ENCODE measurements around the gene ZBED6. TPM values are rescaled to one million over a fixed set of nuclear protein-coding genes. Genes with fewer than 3 reads are reported as not detected.
"Not testable (repeated sequence)": the region's sequence is repeated elsewhere in the genome, so short reads cannot be mapped to it uniquely, and the experiment has no call there.

The ZBED6 gene
- total RNA-seq, 1 experiment from 2014 or later, result 8.3 TPM

DNA sequence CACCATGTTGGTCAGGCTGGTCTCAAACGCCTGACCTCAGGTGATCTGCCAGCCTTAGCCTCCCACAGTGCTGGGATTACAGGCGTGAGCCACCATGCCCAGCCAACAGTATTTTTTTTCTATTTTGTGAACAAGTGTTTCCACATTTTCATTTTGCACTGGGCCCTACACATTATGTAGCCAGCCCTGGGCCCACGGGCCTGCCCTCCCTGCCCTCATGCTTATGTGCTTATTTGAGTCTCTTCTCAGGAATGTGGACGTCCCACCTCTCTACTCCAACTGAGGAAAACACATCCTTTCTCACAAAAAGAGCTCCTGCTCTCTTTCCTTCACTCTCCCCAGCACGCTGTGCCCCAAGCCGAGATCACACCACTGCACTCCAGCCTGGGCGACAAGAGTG lies 13.5 kb upstream of the ZBED6 start:
- no peak for DNase-seq (ENCODE audit: low spot score)

- DNase-seq (ENCODE audit: low spot score), result no peak
These were observed 5.5 kb upstream of the ZBED6 start for GRCh38 chr1:203789966-203790365.

- DNase-seq (ENCODE audit: low spot score), result no peak
These were observed 3.9 kb upstream of the ZBED6 start for GRCh38 chr1:203791498-203791897.

DNA sequence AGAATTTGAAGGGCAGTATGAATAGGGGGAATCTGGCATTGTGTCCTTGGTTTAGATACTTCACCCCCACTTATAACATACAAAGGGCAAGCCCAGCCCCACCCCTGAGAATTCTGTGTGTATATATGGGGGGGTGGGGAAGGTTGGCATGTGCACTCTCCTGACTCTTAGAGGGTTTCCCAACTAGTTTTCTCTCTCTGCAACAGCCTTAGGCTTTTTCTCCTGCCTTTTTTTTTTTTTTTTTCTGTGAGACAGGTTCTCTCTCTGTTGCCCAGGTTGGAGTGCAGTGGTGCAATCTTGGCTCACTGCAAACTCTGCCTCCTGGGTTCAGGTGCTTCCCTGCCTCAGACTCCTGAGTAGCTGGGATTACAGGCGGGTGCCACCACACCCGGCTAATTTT lies 2.9 kb upstream of the ZBED6 start:
- DNase-seq (ENCODE audit: low spot score), result no peak

DNA sequence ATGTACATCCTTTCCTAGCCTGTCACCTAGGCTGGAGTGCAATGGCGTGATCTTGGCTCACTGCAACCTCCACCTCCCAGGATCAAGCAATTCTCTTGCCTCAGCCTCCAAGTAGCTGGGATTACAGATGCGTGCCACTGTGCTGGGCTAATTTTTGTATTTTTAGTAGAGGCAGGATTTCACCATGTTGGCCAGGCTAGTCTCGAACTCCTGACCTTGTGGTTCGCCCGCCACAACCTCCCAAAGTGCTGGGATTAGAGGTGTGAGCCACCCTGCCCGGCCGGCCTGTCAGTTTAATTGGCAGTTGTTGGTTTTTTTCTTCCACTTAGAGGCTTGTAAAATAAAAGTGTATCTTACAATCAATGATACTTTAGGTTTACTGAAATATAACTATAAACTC lies 1.9 kb upstream of the ZBED6 start:
- not testable (repeated sequence) for DNase-seq (ENCODE audit: low spot score)

DNA sequence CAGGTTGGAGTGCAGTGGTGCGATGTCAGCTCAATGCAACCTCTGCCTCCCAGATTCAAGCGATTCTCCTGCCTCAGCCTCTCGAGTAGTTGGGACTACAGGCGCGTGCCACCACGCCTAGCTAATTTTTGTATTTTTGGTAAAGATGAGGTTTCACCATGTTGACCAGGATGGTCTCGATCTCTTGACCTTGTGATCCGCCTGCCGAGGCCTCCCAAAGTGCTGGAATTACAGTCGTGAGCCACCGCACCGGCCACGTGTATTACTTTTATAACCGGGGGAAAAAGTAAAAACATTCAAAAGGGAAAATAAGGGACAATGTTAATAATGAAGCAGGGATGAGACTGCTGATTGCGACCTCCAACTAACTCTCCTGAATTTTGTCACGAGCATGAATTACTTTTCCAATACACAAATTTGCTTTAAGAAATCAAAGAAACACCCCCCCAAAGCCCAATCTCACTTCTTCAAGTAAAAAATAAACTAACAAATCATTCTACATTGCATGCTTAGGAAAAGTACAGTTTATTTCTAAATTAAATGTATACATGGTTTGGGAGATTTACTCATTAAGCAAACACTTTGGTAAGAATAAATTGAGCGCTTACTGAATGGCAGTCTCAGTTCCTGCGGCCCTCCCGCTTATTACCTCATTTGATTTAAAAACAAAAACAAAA lies 521 bp upstream of the ZBED6 start:
- DNase-seq (ENCODE audit: low spot score), result no peak

GRCh38 chr1:203796236-203796605 lies 798 bp downstream of the ZBED6 start:
- peak; percentile 53 for DNase-seq (ENCODE audit: low spot score)

GRCh38 chr1:203797216-203797615 lies 1.8 kb downstream of the ZBED6 start:
- no peak for DNase-seq (ENCODE audit: low spot score)

DNA sequence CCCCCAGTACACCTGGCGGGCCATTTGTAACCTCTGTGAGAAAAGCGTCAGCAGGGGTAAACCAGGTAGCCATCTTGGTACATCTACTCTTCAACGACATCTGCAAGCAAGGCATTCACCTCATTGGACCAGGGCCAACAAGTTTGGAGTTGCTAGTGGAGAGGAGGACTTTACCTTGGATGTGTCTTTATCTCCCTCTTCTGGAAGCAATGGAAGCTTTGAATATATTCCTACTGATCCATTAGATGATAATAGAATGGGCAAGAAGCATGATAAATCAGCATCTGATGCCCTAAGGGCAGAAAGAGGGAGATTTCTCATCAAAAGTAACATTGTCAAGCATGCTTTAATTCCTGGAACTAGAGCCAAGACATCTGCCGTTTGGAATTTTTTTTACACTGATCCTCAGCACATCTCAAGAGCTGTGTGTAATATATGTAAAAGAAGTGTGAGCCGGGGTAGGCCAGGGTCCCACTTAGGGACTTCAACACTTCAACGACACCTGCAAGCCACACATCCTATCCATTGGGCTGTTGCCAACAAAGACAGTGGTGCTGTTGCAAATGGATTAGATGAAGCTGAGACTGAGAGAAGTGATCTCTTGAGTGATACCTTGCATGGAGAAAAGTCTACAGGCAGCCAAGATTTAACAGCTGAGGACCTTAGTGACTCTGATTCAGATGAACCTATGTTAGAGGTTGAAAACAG lies 2.7 kb downstream of the ZBED6 start:
- peak; percentile 33 for DNase-seq (ENCODE audit: low spot score)

GRCh38 chr1:203799157-203799556 lies 3.7 kb downstream of the ZBED6 start:
- DNase-seq (ENCODE audit: low spot score), result no peak

GRCh38 chr1:203799971-203800370 lies 4.5 kb downstream of the ZBED6 start:
- no peak for DNase-seq (ENCODE audit: low spot score)

DNA sequence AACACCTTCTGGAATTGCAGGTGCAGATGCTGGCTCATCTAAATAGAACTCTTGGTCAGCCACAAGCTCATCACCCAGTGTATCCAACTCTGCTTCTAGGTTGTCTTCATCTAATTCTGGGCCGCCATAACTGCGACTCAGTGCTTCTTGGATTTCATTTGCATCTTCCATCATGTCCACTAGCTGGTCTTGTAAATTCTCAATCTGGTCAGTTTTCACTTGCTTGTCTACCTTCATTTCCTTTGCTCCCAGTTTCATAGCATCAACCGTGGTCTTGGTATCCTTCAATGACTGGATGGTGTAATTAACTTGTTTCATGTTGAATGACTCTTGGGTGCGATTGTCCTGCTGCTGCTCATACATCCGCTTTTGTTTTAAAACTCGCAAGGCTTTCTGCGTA lies 10.3 kb downstream of the ZBED6 start:
- DNase-seq (ENCODE audit: low spot score), result no peak

DNA sequence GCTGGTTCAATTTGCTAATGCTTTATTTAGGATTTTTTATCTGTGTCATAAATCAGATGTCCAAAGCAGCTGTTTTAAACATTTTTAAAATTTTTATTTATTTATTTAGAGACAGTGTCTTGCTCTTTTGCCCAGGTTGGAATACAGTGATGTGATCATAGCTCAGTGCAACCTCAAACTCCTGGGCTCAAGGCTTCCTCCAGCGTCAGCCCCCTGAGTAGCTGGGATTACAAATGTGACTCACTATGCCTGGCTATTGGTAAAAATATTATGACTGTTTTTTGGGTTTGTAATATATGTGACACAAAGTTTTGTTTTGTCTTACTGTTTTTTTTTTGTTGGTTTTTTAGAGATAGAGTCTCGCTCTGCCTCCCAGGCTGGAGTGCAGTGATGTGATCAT lies 11.8 kb downstream of the ZBED6 start:
- no peak for DNase-seq (ENCODE audit: low spot score)

- DNase-seq (ENCODE audit: low spot score), result no peak
These were observed 18.3 kb downstream of the ZBED6 start for GRCh38 chr1:203813581-203814341.

DNA sequence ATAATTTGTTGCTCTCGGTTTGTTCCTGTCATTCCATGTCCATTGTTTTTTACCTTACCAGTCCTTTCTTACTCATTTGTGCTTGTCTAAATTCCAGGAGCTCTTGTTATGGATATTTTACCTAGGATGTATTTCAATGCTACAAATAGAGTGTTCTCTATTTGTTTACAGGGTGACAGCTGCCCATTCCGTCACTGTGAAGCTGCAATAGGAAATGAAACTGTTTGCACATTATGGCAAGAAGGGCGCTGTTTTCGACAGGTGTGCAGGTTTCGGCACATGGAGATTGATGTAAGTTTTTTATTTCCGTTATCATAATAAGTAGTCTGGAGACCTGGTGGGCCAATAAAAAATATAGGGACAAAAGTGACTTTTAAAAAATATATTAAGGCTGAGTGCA lies 23.0 kb downstream of the ZBED6 start:
- DNase-seq (ENCODE audit: low spot score), result no peak

DNA sequence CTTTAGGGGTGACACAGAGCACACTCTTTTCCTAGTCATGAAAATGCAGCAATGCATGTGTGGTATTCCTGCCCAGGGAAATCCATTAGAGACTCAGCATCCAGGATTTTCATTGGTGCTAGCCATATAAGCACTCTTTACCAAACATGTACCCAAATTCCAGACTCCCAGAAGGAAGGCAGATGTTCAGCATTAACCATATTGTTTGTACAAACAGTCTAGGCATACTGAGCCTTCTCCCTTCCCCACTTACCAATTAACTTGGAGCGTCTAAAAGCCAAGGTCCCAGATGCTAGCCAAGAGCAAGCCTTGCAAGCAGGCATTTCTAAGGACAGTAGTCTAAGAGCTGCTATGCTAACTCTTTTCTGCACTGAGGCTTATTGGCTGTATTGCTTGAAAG lies 27.9 kb downstream of the ZBED6 start:
- DNase-seq (ENCODE audit: low spot score), result no peak

DNA sequence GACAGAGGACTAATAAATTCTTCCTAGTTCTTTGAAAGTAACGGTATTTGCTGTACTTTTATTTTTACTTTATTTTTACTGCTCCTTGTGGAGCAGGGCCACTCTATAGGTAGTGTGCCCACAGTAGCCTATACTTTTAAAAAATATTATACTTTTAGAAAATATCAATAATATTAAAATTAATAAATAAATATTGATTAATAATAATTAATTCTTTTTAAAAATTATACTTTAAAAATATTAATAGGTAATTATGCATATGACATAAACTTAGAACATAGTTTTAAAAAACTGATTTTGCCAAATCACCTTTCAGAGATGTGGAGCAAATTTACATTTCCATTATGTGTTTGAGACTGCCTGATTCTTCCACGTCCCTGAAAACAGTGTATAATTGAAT lies 30.8 kb downstream of the ZBED6 start:
- DNase-seq (ENCODE audit: low spot score), result no peak

GRCh38 chr1:203828002-203828401 lies 32.6 kb downstream of the ZBED6 start:
- DNase-seq (ENCODE audit: low spot score), result no peak

- no peak for DNase-seq (ENCODE audit: low spot score)
These were observed 33.1 kb downstream of the ZBED6 start for GRCh38 chr1:203828503-203828902.

- not testable (repeated sequence) for DNase-seq (ENCODE audit: low spot score)
These were observed 33.8 kb downstream of the ZBED6 start for GRCh38 chr1:203829247-203829646.

DNA sequence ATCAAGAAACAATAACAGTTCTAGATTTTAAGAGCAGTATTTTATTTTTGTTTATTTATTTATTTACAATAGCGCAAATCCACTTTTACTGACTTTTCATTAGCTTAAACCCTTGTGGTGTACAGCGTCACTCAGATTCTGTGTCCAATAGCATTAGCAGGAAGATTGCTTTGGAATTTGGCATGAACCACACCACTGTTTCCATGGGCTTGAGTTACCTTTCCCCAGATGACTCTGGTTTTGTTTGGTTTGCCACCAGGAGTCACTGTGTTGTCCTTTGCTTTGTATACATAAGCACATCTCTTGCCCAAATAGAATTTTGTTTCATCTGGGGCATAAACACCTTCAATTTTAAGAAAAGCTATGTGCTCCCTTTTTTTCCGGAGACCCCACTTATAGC lies 40.1 kb downstream of the ZBED6 start:
- DNase-seq (ENCODE audit: low spot score), result no peak

DNA sequence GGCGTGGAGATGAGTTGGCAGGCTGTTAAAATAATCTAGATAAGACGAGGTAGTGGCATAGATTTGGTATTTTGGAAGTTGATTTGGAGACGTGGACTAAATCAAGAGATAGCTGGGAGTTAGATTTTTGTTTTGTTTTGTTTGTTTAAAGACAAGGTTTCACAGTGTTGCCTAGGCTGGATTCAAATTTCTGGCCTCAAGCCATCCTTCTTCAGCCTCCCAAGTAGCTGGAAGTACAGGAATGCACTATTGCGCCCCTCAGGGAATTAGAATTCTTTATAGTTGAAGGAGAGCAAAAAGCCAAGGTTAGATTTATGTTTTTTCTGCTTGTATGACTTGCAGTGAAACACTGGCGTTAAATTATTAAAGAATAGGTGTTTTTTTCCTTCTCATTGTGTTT lies 43.7 kb downstream of the ZBED6 start:
- no peak for DNase-seq (ENCODE audit: low spot score)
